Hematopoietic multipotent progenitor cell treated with erythropoietin and hydrocortisone succinate and interleukin-3 and kit ligand, for 4 days (in vitro differentiated cells): ENCODE data around the gene BSCL2.
"Not testable (repeated sequence)": the region's sequence is repeated elsewhere in the genome, so short reads cannot be mapped to it uniquely, and the experiment has no call there.

Source experiments
- DNase-seq: peaks from one replicate; pipeline ENCODE4 v3.0.0-alpha.2; 2015

Gene BSCL2

DNA sequence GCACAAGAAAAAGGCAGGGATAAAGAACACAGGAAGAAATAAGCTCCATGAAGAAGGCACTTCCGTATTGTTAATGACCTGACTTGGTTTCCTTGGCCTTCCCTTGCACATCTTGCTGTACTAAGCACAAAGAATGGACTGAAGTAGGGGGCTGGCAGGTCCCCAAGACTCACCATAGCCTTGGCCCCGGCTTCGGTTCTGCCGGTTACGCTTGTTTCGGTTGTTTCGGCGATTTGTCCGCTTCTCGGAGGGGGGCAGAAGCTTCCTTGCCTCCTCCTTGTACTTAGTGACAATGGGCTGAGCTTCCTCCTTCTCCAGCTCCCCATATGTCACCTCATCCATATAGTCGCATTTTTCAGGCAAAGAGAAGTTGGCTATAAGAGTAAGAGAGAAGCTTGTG lies 9.6 kb upstream of the BSCL2 start:
- no peak for DNase-seq

DNA sequence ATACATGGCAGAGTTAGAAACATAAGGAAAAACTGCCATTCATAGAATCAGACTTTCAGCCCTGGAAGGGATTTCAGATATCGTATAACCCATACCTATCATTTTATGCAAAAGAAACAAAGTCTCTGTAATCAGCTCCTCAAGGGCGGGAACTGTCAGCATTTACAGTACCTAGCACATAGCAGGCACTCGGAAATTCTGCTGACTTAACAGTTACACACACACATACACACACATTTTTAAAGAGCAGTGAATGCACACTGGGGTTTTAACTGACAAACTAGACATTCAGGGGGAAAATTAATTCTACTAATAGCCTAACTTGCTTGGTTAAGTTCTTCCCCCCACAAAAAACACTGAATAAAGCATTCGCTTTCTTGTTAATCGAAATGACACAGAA lies 9.0 kb upstream of the BSCL2 start:
- no peak for DNase-seq

DNA sequence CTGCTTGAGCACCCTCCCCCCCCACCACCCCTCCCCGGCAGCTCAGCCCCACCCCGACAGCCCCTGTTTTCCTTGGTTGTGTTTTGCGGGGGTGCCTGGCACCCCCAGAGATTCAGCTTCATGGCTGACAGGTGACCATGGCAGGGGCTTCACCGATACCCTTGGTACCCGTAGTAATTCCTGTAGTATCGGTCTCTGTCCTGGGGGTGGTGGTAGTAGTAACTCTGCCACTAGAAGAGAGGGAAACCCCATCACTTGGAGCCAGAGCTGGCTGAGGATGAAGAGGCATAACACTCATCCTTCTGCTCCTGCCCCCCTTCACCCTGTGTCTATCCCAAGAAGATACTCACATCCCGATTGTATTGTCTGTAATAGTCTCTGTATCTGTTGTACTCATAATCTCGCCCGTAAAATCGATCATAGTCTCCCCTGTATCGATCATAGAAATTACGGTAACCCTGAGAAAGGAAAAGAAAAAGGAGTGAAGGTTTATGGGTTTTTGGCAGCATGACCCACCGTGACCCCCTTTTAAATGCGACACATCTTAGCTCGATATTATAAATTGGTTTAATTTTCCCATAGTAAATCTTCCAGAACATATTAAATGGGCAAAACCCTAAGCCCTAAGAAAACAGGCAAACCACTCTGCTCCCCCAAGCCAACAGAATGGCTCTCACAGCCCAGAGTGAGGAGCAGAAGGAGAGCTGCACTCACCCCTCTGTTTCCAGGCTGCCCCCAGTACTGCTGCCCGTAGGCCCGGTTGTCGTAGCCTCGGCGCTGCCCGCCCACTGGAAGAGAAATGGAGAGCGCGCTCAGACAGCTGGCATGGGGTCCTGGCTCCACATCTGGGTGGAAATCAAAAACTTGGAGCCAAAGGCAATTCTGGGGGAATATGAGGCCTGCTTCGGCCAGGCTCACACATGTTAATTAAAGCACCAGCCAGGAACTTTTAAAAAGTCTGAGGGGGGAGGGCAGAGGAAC lies 8.2 kb upstream of the BSCL2 start:
- DNase-seq: no peak

DNA sequence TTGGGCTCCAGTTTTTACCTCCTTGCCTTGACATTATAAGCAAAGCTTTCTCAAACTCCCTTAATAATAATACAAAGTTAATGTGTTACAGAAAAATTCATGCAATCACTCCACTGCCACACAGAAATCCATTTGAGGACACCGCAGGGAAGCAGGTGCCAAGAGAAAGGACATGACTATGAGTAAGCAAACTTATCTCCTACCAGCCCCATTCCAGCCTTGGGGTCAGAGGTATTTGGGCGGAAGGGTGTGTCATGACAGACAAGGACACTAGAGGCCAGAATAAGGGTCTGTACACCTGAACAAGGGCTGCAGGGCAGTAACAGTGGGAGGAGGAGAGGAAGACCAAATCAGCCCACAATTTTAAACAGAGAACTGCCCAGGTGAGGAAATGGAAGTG lies 6.1 kb upstream of the BSCL2 start:
- DNase-seq: no peak

DNA sequence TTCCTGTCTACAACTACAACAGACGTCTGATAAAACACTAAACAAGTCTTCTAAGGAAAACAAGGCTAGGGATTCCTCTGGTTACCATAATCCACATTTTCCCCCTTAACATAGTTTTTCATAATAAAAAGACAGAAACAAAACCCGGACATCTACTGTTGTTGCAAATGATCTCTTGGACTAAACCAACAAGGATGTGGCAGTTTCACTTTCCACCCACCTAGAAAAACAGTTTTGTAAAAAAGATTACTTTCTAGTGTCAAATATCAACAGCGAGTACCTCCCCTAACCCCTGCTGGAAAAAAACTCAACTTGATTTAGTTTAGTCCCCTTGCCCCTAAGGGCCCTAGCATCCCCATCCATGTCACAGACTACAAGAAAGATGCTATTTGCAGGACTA lies 5.6 kb upstream of the BSCL2 start:
- DNase-seq: no peak

DNA sequence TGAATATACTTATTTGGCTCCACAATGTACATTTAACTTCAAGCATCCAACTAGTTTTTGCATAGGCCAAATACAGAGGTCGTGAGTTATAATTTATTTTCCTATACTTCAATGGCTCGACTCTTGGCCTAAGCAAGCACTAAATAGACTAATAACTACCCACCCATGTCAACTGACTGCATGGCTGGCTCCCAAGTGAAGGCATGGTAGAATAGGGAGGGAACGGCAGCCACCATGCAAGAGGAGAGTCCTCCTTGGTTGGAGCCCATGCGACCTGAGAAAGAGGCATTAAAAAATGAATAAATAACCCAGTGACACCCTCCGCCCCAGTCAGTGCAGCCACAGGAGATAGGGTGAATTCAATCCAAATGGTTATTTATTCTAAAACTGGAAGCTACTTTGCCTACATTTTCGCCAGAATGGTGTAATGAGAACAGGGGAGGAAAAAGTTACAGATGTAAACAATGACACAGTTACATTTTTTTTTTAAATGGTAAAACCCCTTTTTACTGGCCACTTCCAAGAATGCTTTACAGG lies 5.1 kb upstream of the BSCL2 start:
- DNase-seq: no peak

DNA sequence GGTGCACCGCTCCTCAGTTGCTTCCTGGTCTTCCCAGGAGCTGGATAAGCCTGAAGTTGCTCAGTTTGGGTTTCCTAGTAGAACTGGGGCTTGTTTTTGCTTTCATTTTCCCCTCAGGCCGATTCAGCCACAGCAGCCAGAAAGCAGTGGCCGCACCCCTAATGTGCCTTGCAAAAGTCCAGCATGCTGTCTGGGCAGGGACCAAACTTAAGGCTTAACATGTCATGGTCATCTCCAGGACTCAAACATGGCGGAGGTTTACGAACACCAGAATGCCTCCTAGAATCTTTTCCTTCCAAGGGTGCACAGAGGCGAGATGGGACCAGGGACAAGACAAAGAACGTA lies 2.7 kb upstream of the BSCL2 start:
- peak; percentile 52 for DNase-seq

DNA sequence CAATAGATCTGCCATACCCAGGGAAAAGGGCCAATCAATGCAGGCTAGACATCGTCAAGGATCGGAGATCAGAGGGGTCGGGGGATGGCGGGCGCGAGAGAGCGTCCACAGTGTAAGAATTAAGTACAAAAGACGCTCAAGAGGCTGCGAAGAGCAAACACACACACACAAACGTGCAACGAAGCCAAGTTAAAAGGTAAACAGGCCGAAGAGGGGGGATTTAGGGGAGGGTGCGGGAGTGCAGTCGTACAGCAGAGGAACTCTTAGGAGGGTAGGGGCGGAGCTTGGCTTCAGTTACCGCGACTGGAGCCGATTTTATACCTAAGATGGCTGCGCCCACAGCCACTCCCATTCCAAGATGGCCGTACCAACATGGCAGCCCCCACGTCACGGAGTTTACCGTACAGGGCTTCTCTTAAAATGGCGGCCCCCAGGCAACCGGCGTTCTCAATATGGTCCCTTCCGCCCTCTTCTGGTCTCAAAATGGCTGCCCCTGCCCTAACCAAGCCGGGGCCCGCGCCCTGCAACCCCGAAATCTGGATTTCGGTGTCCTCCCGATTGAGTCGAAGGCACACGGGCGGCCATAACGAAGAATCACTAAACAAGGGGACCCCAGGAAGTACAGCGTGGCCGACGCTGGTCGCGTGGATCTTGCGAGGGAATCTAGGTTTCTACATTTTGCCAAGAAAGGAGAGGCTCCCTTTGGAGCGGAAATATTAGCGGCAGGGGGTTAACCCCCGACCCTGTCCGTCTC lies 2.2 kb upstream of the BSCL2 start:
- peak; percentile 100 for DNase-seq

DNA sequence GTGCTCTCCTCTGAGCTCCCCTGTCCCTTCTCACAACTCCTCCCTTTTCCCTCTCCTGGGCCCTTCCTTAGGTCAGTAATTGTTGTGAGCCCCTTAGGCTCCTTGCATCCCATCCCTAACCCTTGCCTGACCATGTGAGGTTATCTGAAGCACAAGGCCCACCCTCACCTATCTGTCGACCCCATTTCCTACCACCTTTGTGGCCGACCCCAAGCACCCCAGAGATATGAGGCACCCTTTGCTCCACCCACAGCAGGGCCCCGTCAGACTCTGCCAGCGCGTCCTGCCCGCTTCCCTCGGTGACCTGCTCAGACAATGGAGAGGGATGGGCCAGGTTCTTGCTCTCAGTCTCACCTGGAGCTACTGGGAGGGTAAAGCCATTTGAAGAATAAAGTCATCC lies 1.6 kb upstream of the BSCL2 start:
- peak; percentile 52 for DNase-seq

DNA sequence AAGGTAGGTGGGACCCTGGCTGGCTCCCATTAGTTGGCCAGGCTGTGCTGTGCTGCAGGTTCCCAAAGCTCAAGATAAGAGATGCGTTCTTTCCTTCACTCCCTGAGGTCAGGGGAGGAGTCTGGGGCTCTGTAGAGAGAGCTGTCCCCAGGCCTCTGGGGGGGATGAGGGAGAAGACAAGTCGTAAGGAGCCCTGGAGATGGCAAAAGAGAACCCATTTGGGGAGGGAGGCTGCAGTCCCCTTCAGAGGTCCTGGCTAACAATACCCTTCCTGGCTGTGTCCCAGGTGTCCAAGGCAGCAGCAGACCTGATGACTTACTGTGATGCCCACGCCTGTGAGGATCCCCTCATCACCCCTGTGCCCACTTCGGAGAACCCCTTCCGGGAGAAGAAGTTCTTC lies 1.2 kb upstream of the BSCL2 start:
- DNase-seq: peak; percentile 58

DNA sequence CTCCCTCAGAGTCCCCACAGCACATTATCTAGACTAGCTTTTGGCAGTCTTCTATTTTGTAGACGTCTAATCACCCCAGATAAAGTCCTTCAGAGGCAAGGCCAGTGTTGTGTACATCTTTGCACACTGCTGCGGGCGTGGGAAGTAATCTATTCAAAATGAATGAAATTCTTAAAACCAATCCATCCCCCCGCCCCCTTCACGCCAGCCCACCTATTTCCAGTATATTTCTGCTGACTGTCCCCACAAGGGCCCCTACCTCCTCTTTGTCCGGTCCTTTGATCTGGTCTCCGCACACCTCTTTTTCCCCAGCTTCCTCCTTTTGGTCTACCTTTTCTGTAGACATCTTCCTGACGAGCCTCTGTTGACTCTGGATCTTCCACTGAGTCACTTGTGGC lies 375 bp downstream of the BSCL2 start:
- no peak for DNase-seq

DNA sequence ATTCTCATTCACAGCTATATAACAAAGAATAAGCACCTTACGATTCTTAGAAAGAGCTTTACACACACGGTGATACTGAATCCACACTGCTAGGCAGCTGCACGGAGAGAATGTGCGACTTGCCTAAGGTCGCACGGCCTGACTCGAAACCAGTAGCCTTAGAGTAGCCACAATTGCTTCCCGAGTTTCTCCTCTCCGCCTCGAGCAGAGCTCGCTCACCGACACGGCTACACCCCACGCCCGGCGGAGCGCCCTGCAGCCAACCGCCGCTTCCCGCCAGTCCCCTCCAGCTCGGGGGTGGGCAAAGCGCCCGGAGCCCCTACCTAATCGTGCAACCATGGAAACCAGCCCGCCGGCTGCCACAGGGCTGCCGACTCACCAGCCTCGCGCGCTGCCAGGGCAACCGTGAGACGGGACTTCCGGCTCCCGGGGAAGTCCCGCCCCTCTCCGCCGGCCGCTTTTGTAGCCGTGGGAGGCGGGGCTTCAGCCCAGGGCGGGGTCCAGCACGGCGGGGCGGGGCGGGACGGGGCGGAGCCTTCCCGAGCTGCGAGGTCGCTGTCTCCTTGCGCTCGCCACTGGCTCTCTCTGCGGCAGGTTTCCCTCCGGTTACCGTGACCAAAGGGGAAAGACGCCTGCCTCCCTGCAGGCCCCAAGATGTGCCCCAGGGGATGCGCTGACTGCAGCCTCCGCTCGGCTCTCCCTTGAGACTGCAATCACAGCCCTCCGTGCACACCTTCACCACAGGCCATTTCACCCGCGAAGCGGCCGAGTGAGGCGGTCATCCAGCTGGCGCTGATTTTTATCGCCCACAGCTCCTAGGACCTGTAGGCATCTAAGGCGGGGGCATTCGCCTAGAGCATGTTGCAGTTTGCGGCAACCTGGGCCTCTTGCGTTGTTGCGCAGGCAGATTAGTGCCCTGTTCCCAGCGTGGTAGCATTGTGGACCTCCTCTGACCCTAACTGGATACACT lies 1.1 kb downstream of the BSCL2 start:
- peak; percentile 99 for DNase-seq

DNA sequence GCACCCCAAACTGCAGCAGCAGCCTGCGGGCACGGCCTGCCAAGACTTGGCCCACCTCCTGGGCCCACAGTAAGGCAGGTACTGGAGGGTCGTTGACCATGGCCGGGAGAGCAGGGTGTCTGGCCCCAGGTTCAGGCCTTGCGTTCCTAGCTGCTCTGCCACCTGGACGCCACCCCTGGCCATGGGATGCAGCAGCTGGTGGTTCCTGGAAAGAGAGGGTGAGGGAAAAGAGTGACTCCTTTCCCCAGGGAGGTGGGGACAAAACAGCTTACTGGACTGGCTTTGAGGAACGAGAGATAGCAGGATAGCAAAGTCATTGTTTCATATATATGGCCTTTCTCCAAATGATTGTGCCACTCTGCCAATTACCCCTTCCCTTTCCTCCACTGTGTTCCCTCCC lies 1.8 kb downstream of the BSCL2 start:
- peak; percentile 64 for DNase-seq

DNA sequence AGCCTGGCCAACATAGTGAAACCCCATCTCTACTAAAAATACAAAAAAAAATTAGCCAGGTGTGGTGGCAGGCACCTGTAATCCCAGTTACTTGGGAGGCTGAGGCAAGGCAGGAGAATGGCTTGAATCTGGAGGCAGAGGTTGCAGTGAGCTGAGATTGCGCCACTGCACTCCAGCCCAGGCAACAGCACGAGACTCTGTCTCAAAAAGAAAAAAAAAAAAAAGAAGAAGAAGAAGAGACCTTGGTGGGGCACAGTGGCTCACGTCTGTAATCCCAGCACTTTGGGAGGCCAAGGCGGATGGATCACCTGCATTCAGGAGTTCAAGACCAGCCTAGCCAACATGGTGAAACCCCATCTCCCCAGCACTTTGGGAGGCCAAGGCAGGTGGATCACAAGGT lies 3.3 kb downstream of the BSCL2 start:
- not testable (repeated sequence) for DNase-seq

DNA sequence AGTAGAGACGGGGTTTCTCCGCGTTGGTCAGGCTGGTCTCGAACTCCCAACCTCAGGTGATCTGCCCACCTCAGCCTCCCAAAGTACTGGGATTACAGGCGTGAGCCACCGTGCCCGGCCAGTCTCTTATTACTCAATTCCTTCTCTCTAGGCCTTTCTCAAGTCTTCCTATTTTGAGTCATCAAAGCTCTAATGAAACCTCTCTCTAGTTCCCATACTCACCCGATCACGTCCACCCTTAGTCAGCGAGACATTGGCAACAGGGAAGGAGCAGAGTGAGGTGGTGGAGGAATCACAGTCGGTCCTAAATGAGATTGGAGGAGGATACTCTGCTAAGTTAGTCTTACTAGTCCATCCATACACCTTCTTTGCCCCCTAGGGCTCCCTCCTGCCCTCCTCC lies 5.0 kb downstream of the BSCL2 start:
- DNase-seq: no peak

DNA sequence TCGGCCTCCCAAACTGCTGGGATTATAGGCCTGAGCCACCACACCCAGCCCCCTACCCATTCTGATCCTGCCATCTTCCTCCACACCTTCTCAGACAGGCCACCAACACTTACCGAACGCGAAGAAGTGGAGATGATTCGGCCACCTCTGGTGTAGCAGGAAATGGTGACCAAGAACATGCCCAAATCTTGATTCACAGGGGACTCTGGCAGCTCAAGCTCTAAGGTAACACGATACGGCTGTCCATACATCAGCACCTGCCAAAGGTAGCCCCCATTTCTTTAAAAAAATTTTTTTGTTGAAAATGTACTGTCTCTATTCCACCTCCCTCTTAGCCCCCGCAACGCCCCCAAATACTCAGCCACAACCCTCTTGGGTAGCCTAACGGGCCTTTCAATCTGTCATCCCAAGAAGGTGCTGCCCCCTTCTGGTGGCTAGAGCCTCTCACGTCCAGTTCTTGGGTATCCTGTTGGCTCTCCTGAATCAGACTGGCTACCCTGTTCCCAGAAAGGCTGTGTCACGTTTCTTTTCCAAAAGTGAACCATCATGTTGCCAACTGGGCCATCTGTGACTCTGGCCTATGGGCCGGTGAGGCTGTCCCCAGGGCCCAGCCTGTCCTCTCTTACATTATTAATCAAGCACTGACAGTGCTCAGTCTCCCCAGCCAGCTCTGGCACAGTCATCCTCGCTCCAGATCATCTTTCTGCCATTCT lies 12.6 kb downstream of the BSCL2 start:
- peak; percentile 92 for DNase-seq

DNA sequence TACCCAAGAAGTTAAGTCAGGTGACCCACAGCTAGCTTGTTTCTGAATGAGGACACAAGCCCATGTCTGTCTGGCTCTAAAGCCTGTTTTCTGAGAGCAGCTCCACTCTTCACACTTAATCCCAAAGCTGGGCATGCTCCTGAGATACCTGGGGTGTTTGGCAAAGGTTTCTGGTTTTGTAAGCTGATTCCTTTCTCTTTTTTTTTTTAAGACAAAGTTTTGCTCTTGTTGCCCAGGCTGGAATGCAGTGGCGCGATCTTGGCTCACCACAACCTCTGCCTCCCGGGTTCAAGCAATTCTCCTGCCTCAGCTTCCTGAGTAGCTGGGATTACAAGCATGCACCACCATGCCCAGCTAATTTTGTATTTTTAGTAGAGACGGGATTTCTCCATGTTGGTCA lies 13.6 kb downstream of the BSCL2 start:
- DNase-seq: not testable (repeated sequence)

DNA sequence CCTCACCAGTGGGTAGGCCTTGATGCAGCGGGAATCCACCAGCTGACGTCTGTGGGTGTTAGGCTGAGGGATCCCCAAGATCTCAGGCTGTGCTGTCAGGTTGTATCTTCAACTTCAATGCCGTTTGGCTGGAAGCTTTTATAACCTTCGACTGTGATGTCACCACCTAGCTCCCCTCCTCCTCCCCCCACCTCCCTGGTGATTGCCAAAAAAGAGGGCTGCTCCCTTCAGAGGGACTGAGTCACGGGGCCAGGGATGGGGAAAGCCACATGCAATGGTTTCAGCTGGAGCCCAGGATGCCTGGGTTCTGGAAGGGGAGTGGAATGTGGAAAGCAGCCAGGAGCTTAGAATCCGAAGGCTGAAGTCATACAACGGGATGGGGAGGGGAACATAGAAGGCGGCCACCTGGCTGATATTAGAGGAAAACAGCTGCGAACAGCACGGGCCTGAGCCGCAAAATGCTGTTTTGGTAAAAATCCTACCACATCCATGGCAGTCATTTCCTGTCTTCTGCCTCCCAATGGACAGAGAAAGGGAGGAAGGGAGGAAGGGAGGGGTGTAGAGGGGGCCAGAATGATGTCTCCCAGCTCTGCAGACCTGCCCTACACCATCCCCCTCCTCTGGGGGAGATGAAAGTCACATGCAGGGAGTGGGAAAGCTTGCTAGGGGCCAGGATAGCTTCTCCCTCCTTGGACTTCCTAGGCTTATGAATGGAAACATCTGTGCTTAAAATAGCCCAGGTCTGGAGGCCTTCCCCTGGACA lies 17.6 kb downstream of the BSCL2 start, which contains the start of gene LRRN4CL:
LRRN4CL (minus strand) TSS at position 110 of the 763 bp plus-strand sequence. CDS start 1,022 bp downstream, outside the sequence.
- DNase-seq: no peak

DNA sequence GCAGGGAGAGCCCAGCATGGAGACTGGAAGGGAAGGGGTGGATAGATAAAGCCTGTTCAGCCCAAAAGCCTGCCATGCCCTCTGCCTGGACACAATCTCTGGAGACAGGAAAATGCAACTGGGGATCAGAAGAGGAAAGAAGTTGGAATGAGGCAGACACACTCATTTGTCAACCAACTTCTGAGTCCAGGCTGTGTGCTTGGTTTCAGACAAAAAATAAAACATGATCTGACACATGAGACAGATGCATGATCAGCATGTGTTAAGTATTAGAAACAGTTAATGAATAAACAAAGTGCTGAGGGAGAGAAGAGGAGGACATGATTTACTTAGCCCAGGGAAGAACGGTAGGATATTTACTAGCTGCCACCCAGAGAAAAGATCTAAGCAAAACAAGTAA lies 18.7 kb downstream of the BSCL2 start:
- no peak for DNase-seq

DNA sequence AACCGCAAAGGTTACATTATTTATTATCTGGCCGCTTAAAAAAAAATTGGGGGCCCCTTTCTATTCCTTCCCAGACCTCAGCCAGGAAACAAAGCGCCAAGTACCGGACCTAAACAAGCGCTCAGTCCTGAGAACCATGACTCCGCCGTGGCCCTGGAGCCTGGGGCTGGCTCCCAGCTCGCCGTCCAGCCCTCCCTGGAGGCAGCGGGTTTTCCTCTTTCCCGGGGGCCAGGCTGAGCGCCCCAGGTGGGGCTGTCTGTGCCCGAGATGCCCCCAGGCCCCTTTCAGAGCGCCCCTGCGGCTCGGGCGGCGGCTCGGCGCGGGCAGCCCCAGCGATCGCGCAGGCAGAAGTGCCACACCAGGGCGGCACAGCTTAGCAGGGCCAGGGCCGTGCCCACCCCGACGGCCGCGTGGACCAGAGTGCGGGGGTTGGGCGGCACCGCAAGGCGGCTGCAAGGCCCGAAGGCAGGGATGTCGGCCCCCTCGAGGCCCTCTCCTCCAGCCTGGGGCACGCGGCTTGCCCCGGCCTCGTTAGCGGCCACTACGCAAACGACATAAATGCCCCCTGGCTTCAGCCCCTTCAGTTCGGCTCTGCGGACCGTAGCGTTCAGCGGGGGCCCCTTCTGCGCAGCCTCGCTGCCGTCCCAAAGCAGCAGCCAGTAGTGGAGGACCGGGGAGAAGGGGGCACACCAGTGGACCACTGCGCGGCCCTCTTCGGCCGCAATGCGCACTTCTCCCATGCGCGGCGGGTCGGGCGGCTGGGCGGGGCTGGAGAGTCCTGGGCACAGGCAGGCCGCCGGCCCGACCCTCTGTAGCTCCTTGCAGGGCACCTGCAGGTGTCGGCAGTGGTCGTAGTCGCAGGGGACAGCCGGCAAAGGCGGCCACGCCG lies 19.5 kb downstream of the BSCL2 start:
- no peak for DNase-seq
